Smooth muscle cell (in vitro differentiated cells): ENCODE measurements around the gene CCDC91. TPM values are rescaled to one million over a fixed set of nuclear protein-coding genes. Genes with fewer than 3 reads are reported as not detected.

ENCODE experiments used
- DNase-seq: peaks from one replicate; lab custom pipeline; 2025; ENCODE audit not compliant: unreplicated experiment; lab: John Stamatoyannopoulos, UW
- H2AFZ ChIP-seq: fragments of 200-600 bp; sonication (generic); 2 replicates; pipeline ENCODE4 v1.6.0; 2016; ENCODE audit warnings: antibody characterized with exemption, low read depth, mild to moderate bottlenecking
- H3F3A ChIP-seq: fragments of 200-600 bp; sonication (generic); 2 replicates; pipeline ENCODE4 v1.6.0; 2017; ENCODE audit warnings: antibody characterized with exemption, low read depth
- H3K27ac ChIP-seq: fragments of 200-600 bp; sonication (generic); 2 replicates; pipeline ENCODE4 v1.5.1; 2016; ENCODE audit warnings: low read depth, mild to moderate bottlenecking
- H3K27me3 ChIP-seq: fragments of 200-600 bp; sonication (generic); 2 replicates; pipeline ENCODE4 v1.6.1; 2016; ENCODE audit warnings: low read depth, mild to moderate bottlenecking
- H3K36me3 ChIP-seq: fragments of 200-600 bp; sonication (generic); 2 replicates; pipeline ENCODE4 v1.5.1; 2016; ENCODE audit warnings: low read depth
- H3K4me1 ChIP-seq: fragments of 200-600 bp; sonication (generic); 2 replicates; pipeline ENCODE4 v1.5.1; 2016; ENCODE audit warnings: low read depth
- H3K4me2 ChIP-seq: fragments of 200-600 bp; sonication (generic); 2 replicates; pipeline ENCODE4 v1.6.0; 2016; ENCODE audit warnings: mild to moderate bottlenecking
- H3K4me3 ChIP-seq: fragments of 200-600 bp; sonication (generic); 2 replicates; pipeline ENCODE4 v1.5.1; 2016; ENCODE audit warnings: mild to moderate bottlenecking
- H3K79me2 ChIP-seq: fragments of 200-600 bp; sonication (generic); 2 replicates; pipeline ENCODE4 v1.6.0; 2016; ENCODE audit warnings: low read depth, mild to moderate bottlenecking
- H3K9ac ChIP-seq: fragments of 200-600 bp; sonication (generic); 2 replicates; pipeline ENCODE4 v1.6.0; 2016; ENCODE audit warnings: low read depth
- H3K9me3 ChIP-seq: fragments of 200-600 bp; sonication (generic); replicated peaks from 2 replicates; pipeline ENCODE4 v1.5.1; 2016; ENCODE audit warnings: low read depth
- H4K20me1 ChIP-seq: fragments of 200-600 bp; sonication (generic); 2 replicates; pipeline ENCODE4 v1.6.0; 2016; ENCODE audit warnings: low read depth
- CTCF ChIP-seq: fragments of 200-600 bp; sonication (generic); IDR thresholded peaks from 2 replicates; pipeline ENCODE4 v1.5.1; 2017; ENCODE audit warnings: borderline replicate concordance, mild to moderate bottlenecking, antibody characterized with exemption; ENCODE audit not compliant: insufficient read depth, poor library complexity, severe bottlenecking
- WGBS: methylation state at CpG from one replicate; pipeline ENCODE4 v1.1.7; 2016; ENCODE audit warnings: low lambda C conversion rate; 5-methylcytosine and 5-hydroxymethylcytosine counted together
- polyA plus RNA-seq: library from polyadenylated mRNA; unstranded; fragments of >200 nt; fragmentation: Nextera tagmentation; extraction: Ambion mirVana; gene quantifications from 2 replicates; pipeline ENCODE4 v1.2.1, GENCODE V29; 2016
- total RNA-seq: library from RNA; depleted of rRNA; stranded (reverse); fragments of >200 nt; gene quantifications from 2 replicates; pipeline ENCODE4 v1.2.3, GENCODE V29; 2014

The CCDC91 gene
- total and polyA plus RNA-seq, 2 experiments from 2014 or later, result 20.1 to 23.7 TPM

- Histone ChIP-seq H3K4me3 (no peak overlapping the region), H3K9ac (no peak overlapping the region), H4K20me1 (no peaks in the 10 kb centered on the region), H3K27me3 (no peaks in the 10 kb centered on the region), H3K4me1 (no peaks in the 10 kb centered on the region), H3K9me3 (no peaks in the 10 kb centered on the region), H3K27ac (no peak overlapping the region), H2AFZ (no peak overlapping the region), H3K4me2 (no peak overlapping the region), H3F3A (no peaks in the 10 kb centered on the region), H3K36me3 (no peaks in the 10 kb centered on the region), H3K79me2 (no peaks in the 10 kb centered on the region)
- DNase-seq, result no peak
- TF ChIP-seq CTCF, result no peak
- 92% methylated on average over 3 of the region's 3 CpGs for WGBS
These were observed 41.0 kb upstream of the CCDC91 start for GRCh38 chr12:28149279-28149678.

GRCh38 chr12:28156362-28156761 lies 33.9 kb upstream of the CCDC91 start:
- no peaks in the 10 kb centered on the region for H3F3A ChIP-seq
- no peaks in the 10 kb centered on the region for H3K36me3 ChIP-seq
- H3K4me3 ChIP-seq, result no peak overlapping the region
- TF ChIP-seq CTCF, result no peak
- H3K9ac ChIP-seq, result no peak overlapping the region
- H3K27ac ChIP-seq, result no peak overlapping the region
- H3K4me2 ChIP-seq, result no peak overlapping the region
- no peaks in the 10 kb centered on the region for H3K9me3 ChIP-seq
- 63% methylated on average over 1 of the region's 1 CpG for WGBS
- peak overlapping the region; percentile 72 for H2AFZ ChIP-seq
- peaks cover 8% of the 10 kb centered on the region for H3K4me1 ChIP-seq
- DNase-seq, result no peak
- H3K27me3 ChIP-seq, result no peaks in the 10 kb centered on the region
- H4K20me1 ChIP-seq, result no peaks in the 10 kb centered on the region
- H3K79me2 ChIP-seq, result no peaks in the 10 kb centered on the region

DNA sequence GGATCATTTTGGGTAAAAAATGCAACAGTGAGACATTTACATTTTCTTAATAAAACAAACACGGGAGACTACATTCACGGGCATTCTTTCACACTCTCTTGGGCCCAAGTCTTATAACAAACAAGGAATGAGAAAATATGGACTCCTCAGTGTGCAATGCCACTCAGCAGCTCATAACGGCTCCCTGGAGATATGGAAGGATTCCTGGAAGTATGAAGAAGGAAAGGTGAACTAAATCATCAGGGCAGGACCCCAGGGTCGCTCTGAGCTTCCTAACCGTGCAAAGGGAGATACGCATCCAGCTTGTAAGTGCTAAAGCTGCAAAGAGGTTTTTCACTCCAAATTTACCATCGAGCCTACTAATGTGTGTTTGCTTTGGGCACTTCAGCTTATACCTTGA lies 33.5 kb upstream of the CCDC91 start:
- Histone ChIP-seq H3K4me1 (peaks cover 8% of the 10 kb centered on the region), H3F3A (no peaks in the 10 kb centered on the region), H3K27ac (no peak overlapping the region), H3K36me3 (no peaks in the 10 kb centered on the region), H2AFZ (peak overlapping the region; percentile 12), H4K20me1 (no peaks in the 10 kb centered on the region), H3K27me3 (no peaks in the 10 kb centered on the region), H3K4me2 (no peak overlapping the region), H3K4me3 (no peak overlapping the region), H3K79me2 (no peaks in the 10 kb centered on the region), H3K9ac (no peak overlapping the region), H3K9me3 (no peaks in the 10 kb centered on the region)
- no peak for DNase-seq
- no peak for TF ChIP-seq CTCF
- WGBS, result 89% methylated on average over 7 of the region's 7 CpGs

GRCh38 chr12:28158353-28158752 lies 31.9 kb upstream of the CCDC91 start:
- no peaks in the 10 kb centered on the region for H3K27me3 ChIP-seq
- no peak overlapping the region for H3K27ac ChIP-seq
- H4K20me1 ChIP-seq, result no peaks in the 10 kb centered on the region
- H3K4me3 ChIP-seq, result no peak overlapping the region
- DNase-seq, result no peak
- H3K4me1 ChIP-seq, result peaks cover 8% of the 10 kb centered on the region
- no peaks in the 10 kb centered on the region for H3K9me3 ChIP-seq
- TF ChIP-seq CTCF, result no peak
- H3K79me2 ChIP-seq, result no peaks in the 10 kb centered on the region
- H3K9ac ChIP-seq, result no peak overlapping the region
- no peaks in the 10 kb centered on the region for H3K36me3 ChIP-seq
- H3K4me2 ChIP-seq, result no peak overlapping the region
- no peak overlapping the region for H2AFZ ChIP-seq
- 88% methylated on average over 5 of the region's 5 CpGs for WGBS
- no peaks in the 10 kb centered on the region for H3F3A ChIP-seq
